Hepatocyte (in vitro differentiated cells): ENCODE results near the gene TLNRD1. TPM values are rescaled to one million over a fixed set of nuclear protein-coding genes. Genes with fewer than 3 reads are reported as not detected.

Source experiments
- DNase-seq: peaks from one replicate; pipeline ENCODE4 v3.0.0-alpha.2; 2016; ENCODE audit warnings: low spot score
- H2AFZ ChIP-seq: fragments of 200-600 bp; sonication (generic); 2 replicates; pipeline ENCODE4 v1.6.0; 2016; ENCODE audit warnings: antibody characterized with exemption, mild to moderate bottlenecking
- H3K27ac ChIP-seq: fragments of 200-600 bp; sonication (generic); 2 replicates; pipeline ENCODE4 v1.5.1; 2016; ENCODE audit warnings: mild to moderate bottlenecking
- H3K27me3 ChIP-seq: fragments of 200-600 bp; sonication (generic); 2 replicates; pipeline ENCODE4 v1.6.1; 2016
- H3K36me3 ChIP-seq: fragments of 200-600 bp; sonication (generic); replicated peaks from 2 replicates; pipeline ENCODE4 v1.5.1; 2016; ENCODE audit warnings: low read depth; ENCODE audit not compliant: insufficient read depth
- H3K4me1 ChIP-seq: fragments of 200-600 bp; sonication (generic); 2 replicates; pipeline ENCODE4 v1.5.1; 2016; ENCODE audit warnings: mild to moderate bottlenecking, moderate library complexity; ENCODE audit not compliant: insufficient read depth
- H3K4me2 ChIP-seq: fragments of 200-600 bp; sonication (generic); 2 replicates; pipeline ENCODE4 v1.6.0; 2016
- H3K4me3 ChIP-seq: fragments of 200-600 bp; sonication (generic); 2 replicates; pipeline ENCODE4 v1.5.1; 2016; ENCODE audit warnings: mild to moderate bottlenecking
- H3K79me2 ChIP-seq: fragments of 200-600 bp; sonication (generic); 2 replicates; pipeline ENCODE4 v1.6.0; 2017; ENCODE audit warnings: mild to moderate bottlenecking
- H3K9me2 ChIP-seq: fragments of 200-600 bp; sonication (generic); replicated peaks from 2 replicates; pipeline ENCODE4 v1.6.0; 2017; ENCODE audit warnings: mild to moderate bottlenecking; ENCODE audit not compliant: insufficient read depth
- H3K9me3 ChIP-seq: fragments of 200-600 bp; sonication (generic); 2 replicates; pipeline ENCODE4 v1.5.1; 2016; ENCODE audit warnings: low read depth, mild to moderate bottlenecking
- H4K20me1 ChIP-seq: fragments of 200-600 bp; sonication (generic); 2 replicates; pipeline ENCODE4 v1.6.0; 2016; ENCODE audit warnings: mild to moderate bottlenecking; ENCODE audit not compliant: insufficient read depth, poor library complexity, severe bottlenecking
- EZH2 ChIP-seq: fragments of 200-600 bp; sonication (generic); IDR thresholded peaks from 2 replicates; pipeline ENCODE4 v1.6.1; 2016; ENCODE audit warnings: antibody characterized with exemption, mild to moderate bottlenecking, borderline replicate concordance
- EZH2phosphoT487 ChIP-seq: fragments of 200-600 bp; sonication (generic); IDR thresholded peaks from one replicate; pipeline ENCODE4 v1.6.1; 2018; ENCODE audit warnings: antibody characterized with exemption, mild to moderate bottlenecking, low read depth, moderate library complexity; ENCODE audit not compliant: unreplicated experiment, severe bottlenecking
- WGBS: methylation state at CpG from one replicate; pipeline ENCODE4 v1.1.6; 2016; ENCODE audit warnings: low lambda C conversion rate; ENCODE audit errors: missing lambda C conversion rate; 5-methylcytosine and 5-hydroxymethylcytosine counted together
- polyA plus RNA-seq: library from polyadenylated mRNA; unstranded; fragments of >200 nt; fragmentation: Nextera tagmentation; extraction: Ambion mirVana; gene quantifications from 2 replicates; pipeline ENCODE4 v1.2.1, GENCODE V29; 2016
- total RNA-seq: library from RNA; depleted of rRNA; stranded (reverse); fragments of >200 nt; gene quantifications from 2 replicates; pipeline ENCODE4 v1.2.3, GENCODE V29; 2014
- TF ChIP-seq, protein P1 (sequence below): fragments of 200-600 bp; sonication (generic); IDR thresholded peaks from 2 replicates; pipeline ENCODE4 v1.5.1; 2016; ENCODE audit warnings: antibody characterized with exemption, mild to moderate bottlenecking; ENCODE audit not compliant: poor library complexity

Gene TLNRD1
- total and polyA plus RNA-seq, 2 experiments from 2014 or later, result 10.3 to 15.6 TPM

DNA sequence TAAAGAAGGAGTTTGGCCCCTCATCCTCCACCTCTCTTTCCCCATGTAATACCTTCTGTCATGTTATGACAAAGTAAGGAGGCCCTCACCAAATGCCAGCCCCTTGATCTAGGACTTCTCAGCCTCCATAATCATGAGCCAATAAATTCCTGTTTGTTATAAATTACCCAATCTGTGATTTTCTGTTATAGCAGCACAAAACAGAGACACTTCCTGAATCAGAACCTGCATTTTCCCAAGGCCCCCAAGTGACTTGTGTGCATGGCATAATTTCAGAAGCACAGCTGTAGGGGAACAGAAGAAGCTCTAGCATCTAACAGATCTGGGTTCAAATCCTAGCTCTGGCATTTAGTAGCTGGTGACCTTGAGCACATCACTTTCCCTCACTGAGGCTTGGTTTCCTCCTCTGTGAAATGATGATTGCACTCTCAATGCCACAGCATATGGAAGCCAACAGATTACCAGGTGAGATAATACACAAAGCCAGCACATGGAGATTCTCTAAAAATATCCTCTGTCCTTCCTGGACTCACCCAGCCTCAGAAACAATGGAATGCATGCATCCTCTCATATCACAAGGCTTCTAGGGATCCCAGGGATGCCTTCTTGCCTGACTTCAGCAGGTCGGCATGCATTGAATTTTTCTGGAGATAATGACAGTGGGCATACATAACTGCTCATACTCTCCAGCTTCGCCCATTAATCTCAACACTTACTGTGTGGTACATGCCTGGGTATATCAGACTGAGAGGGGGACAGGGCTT lies 26.3 kb downstream of the TLNRD1 start:
- no peak for TF ChIP-seq EZH2
- no peak for TF ChIP-seq EZH2phosphoT487
- TF ChIP-seq, protein P1, sequence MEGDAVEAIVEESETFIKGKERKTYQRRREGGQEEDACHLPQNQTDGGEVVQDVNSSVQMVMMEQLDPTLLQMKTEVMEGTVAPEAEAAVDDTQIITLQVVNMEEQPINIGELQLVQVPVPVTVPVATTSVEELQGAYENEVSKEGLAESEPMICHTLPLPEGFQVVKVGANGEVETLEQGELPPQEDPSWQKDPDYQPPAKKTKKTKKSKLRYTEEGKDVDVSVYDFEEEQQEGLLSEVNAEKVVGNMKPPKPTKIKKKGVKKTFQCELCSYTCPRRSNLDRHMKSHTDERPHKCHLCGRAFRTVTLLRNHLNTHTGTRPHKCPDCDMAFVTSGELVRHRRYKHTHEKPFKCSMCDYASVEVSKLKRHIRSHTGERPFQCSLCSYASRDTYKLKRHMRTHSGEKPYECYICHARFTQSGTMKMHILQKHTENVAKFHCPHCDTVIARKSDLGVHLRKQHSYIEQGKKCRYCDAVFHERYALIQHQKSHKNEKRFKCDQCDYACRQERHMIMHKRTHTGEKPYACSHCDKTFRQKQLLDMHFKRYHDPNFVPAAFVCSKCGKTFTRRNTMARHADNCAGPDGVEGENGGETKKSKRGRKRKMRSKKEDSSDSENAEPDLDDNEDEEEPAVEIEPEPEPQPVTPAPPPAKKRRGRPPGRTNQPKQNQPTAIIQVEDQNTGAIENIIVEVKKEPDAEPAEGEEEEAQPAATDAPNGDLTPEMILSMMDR, result no peak
- 97% methylated on average over 2 of the region's 2 CpGs for WGBS

DNA sequence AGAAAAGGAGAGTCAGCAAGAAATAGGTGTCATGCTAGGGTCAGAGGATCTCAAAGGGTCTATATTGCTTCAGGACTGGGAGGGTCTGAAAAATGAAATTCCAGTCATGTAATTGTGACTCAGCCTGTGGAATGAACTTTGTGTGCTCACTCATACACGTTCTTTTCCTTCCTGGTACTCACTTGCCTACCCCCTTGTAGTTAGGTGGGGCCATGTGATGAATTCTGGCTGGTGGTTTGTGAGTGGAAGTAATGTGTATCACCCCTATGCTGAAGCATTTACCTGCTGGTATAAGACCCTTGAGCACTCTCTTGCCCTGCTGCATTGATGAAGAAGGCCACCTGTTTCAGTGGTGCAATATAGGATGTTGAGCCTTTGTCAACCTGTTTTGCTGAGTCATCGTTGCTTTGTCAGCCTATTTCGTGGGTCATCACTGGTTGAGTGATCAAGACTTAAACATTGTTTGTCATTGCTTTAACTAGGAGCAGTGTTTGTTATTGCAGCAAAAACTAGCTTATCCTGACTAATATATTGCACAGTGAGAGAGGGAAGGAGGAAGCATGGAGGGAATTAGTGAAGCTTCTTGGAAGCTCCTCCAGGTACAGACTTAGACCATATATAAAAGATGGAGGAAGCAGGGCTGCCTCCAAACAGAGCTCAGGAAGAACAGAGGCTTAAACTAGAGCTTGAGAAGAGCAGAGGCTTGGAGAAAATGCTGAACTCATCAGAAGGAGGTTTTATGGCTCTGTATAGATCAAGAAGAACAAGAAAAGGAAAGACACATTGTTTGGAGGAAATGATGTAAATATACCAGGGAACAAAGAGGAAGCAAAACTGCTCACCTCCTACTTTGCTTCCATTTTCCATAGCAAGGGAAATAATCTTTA lies 28.9 kb downstream of the TLNRD1 start:
- H3K27ac ChIP-seq, result no peak overlapping the region
- H3K9me2 ChIP-seq, result no peaks in the 10 kb centered on the region
- no peak overlapping the region for H2AFZ ChIP-seq
- peaks cover 5% of the 10 kb centered on the region for H3K4me1 ChIP-seq
- H4K20me1 ChIP-seq, result no peaks in the 10 kb centered on the region
- H3K27me3 ChIP-seq, result no peaks in the 10 kb centered on the region
- H3K36me3 ChIP-seq, result no peaks in the 10 kb centered on the region
- H3K4me2 ChIP-seq, result no peak overlapping the region
- TF ChIP-seq, protein P1, result no peak
- TF ChIP-seq EZH2 (no peak), EZH2phosphoT487 (no peak)
- H3K4me3 ChIP-seq, result no peak overlapping the region
- no peaks in the 10 kb centered on the region for H3K9me3 ChIP-seq
- 81% methylated on average over 3 of the region's 3 CpGs for WGBS
- no peaks in the 10 kb centered on the region for H3K79me2 ChIP-seq
- DNase-seq, result no peak

More for the DNA sequence above, 26.3 kb downstream of the TLNRD1 start:
- Histone ChIP-seq H3K9me3 (no peaks in the 10 kb centered on the region), H3K4me3 (no peak overlapping the region), H3K9me2 (no peaks in the 10 kb centered on the region), H3K27ac (no peak overlapping the region), H3K4me2 (no peak overlapping the region), H3K4me1 (peaks cover 11% of the 10 kb centered on the region), H2AFZ (no peak overlapping the region), H3K27me3 (no peaks in the 10 kb centered on the region), H4K20me1 (no peaks in the 10 kb centered on the region), H3K36me3 (no peaks in the 10 kb centered on the region), H3K79me2 (no peaks in the 10 kb centered on the region)
- DNase-seq, result no peak

DNA sequence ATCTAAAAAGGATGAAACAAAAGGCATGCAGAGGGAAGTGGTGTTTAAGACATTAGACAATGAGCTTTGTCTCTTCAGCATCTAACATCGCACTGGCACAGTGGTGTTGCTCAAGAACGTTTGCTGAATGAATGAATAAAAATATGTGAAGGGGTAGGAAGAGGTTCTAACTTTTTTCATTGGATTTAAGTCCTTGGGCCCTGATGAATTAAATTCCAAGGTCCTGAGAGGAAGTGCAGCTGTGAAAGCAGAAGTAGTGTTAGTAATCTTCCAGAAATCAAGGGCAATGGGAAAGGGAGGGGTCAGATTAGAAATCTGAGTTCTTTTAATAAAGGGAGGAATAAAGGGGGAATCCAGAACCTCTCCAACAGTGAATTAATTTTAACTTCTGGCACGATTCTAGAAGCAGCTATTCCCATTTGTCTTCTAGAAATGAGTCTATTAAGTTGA lies 29.6 kb downstream of the TLNRD1 start:
- H3K4me2 ChIP-seq, result no peak overlapping the region
- TF ChIP-seq, protein P1, result no peak
- TF ChIP-seq EZH2 (no peak), EZH2phosphoT487 (no peak)
- WGBS, result 97% methylated on average over 3 of the region's 3 CpGs
- no peaks in the 10 kb centered on the region for H4K20me1 ChIP-seq
- H3K36me3 ChIP-seq, result no peaks in the 10 kb centered on the region
- H3K27ac ChIP-seq, result no peak overlapping the region
- H3K4me1 ChIP-seq, result no peaks in the 10 kb centered on the region
- no peak for DNase-seq
- no peaks in the 10 kb centered on the region for H3K9me3 ChIP-seq
- H3K79me2 ChIP-seq, result no peaks in the 10 kb centered on the region
- no peak overlapping the region for H3K4me3 ChIP-seq
- no peaks in the 10 kb centered on the region for H3K9me2 ChIP-seq
- no peak overlapping the region for H2AFZ ChIP-seq
- no peaks in the 10 kb centered on the region for H3K27me3 ChIP-seq
